Activated CD8-positive, alpha-beta T cell treated with anti-CD3 and anti-CD28 coated beads for 36 hours (primary cell): Measurements from ENCODE around the gene ACKR2. TPM values are rescaled to one million over a fixed set of nuclear protein-coding genes. Genes with fewer than 3 reads are reported as not detected.
"Not testable (repeated sequence)": the region's sequence is repeated elsewhere in the genome, so short reads cannot be mapped to it uniquely, and the experiment has no call there.

Source experiments
- ATAC-seq: fragments of 200-7000 bp; cut with Tn5 transposase; one replicate; pipeline ENCODE4 v1.10.0; 2021; ENCODE audit warnings: mild to moderate bottlenecking, moderate library complexity
- CTCF ChIA-PET: fragments of 350-600 bp; sonication (Branson Sonifier 250); formaldehyde crosslinking; loops from one replicate; lab custom pipeline; 2021; ENCODE audit warnings: antibody characterized with exemption; lab: Charles Lee
- POLR2A ChIA-PET: fragments of 350-600 bp; sonication (Branson Sonifier 250); formaldehyde crosslinking; loops from one replicate; lab custom pipeline; 2021; ENCODE audit warnings: antibody characterized with exemption; lab: Charles Lee
- DNase-seq: peaks from one replicate; pipeline ENCODE4 v3.0.0-alpha.2; 2020
- H3K27ac Mint-ChIP-seq: one replicate; pipeline ENCODE4 v1.8.0; 2021; ENCODE audit warnings: mild to moderate bottlenecking, mixed read lengths
- H3K27me3 Mint-ChIP-seq: one replicate; pipeline ENCODE4 v1.8.0; 2021; ENCODE audit warnings: mixed read lengths
- H3K36me3 Mint-ChIP-seq: one replicate; pipeline ENCODE4 v1.8.0; 2021; ENCODE audit warnings: low read depth, mixed read lengths
- H3K4me1 Mint-ChIP-seq: one replicate; pipeline ENCODE4 v1.8.0; 2021; ENCODE audit warnings: low read depth, mixed read lengths
- H3K4me3 Mint-ChIP-seq: one replicate; pipeline ENCODE4 v1.8.0; 2021; ENCODE audit warnings: mild to moderate bottlenecking, moderate library complexity, mixed read lengths
- H3K9me3 Mint-ChIP-seq: one replicate; pipeline ENCODE4 v1.8.0; 2021; ENCODE audit warnings: mixed read lengths
- intact Hi-C: fragments of 100-400 bp; cut with micrococcal nuclease; formaldehyde crosslinking; loops from one replicate; pipeline ENCODE4 v1.10.0; 2022
- total RNA-seq, 2 experiments: library from RNA; stranded (reverse); gene quantifications; one replicate each; pipeline ENCODE4 v1.2.3, GENCODE V29; 2021
- TF ChIP-seq, protein P1 (sequence below): fragments of 200-600 bp; IDR thresholded peaks from one replicate; pipeline ENCODE4 v1.8.0; 2022; ENCODE audit warnings: antibody characterized with exemption, mild to moderate bottlenecking

ACKR2 gene
- total RNA-seq, 2 experiments from 2014 or later: 1.2 to 1.4 TPM

- Mint-ChIP-seq H3K27ac (no peak overlapping the region), H3K36me3 (no peaks in the 10 kb centered on the region), H3K4me1 (peaks cover 9% of the 10 kb centered on the region), H3K9me3 (no peaks in the 10 kb centered on the region), H3K27me3 (no peaks in the 10 kb centered on the region), H3K4me3 (no peak overlapping the region)
- ChIA-PET CTCF (interaction anchor here (0.9 to 4.1 kb wide), 6 partner anchors 9 to 97 kb away, joined by 3 to 32 read pairs (median 4); partner anchors contain the start of gene HIGD1A), POLR2A (no interaction called here)
- DNase-seq (no peak), ATAC-seq (no peak)
- intact Hi-C loops: no loop called here
- TF ChIP-seq, protein P1, sequence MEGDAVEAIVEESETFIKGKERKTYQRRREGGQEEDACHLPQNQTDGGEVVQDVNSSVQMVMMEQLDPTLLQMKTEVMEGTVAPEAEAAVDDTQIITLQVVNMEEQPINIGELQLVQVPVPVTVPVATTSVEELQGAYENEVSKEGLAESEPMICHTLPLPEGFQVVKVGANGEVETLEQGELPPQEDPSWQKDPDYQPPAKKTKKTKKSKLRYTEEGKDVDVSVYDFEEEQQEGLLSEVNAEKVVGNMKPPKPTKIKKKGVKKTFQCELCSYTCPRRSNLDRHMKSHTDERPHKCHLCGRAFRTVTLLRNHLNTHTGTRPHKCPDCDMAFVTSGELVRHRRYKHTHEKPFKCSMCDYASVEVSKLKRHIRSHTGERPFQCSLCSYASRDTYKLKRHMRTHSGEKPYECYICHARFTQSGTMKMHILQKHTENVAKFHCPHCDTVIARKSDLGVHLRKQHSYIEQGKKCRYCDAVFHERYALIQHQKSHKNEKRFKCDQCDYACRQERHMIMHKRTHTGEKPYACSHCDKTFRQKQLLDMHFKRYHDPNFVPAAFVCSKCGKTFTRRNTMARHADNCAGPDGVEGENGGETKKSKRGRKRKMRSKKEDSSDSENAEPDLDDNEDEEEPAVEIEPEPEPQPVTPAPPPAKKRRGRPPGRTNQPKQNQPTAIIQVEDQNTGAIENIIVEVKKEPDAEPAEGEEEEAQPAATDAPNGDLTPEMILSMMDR: no peak
Measured at GRCh38 chr3:42877881-42878280, 68.6 kb downstream of the ACKR2 start.

GRCh38 chr3:42880183-42880582, 70.9 kb downstream of the ACKR2 start:
- no peaks in the 10 kb centered on the region for H3K9me3 Mint-ChIP-seq
- no peak for ATAC-seq
- intact Hi-C loops: loop anchor here (2.0 to 5.0 kb wide), 2 partner anchors 49 to 98 kb away; no protein-coding TSS in a partner anchor

GRCh38 chr3:42880601-42881451, 71.6 kb downstream of the ACKR2 start:
- ChIA-PET POLR2A (no interaction called here), CTCF (interaction anchor here (0.7 to 3.0 kb wide), 13 partner anchors 9 to 138 kb away, joined by 3 to 16 read pairs (median 3); partner anchors contain the start of gene HIGD1A)
- no peaks in the 10 kb centered on the region for H3K27me3 Mint-ChIP-seq
- DNase-seq (peak; percentile 95), ATAC-seq (peak; percentile 97)
- no peaks in the 10 kb centered on the region for H3K36me3 Mint-ChIP-seq
- intact Hi-C loops: loop anchor here (2.0 to 5.0 kb wide), 2 partner anchors 50 to 99 kb away; no protein-coding TSS in a partner anchor
- TF ChIP-seq, protein P1: peak; percentile 86
- H3K4me3 Mint-ChIP-seq: peak overlapping the region; percentile 81
- peak overlapping the region; percentile 90 for H3K27ac Mint-ChIP-seq
- H3K9me3 Mint-ChIP-seq: no peaks in the 10 kb centered on the region
- H3K4me1 Mint-ChIP-seq: peaks cover 14% of the 10 kb centered on the region

More at GRCh38 chr3:42880183-42880582, 70.9 kb downstream of the ACKR2 start:
- ChIA-PET POLR2A (no interaction called here), CTCF (interaction anchor here (1.0 to 4.1 kb wide), 3 partner anchors 11 to 78 kb away, joined by 3 to 32 read pairs (median 8); no protein-coding TSS in a partner anchor)
- no peaks in the 10 kb centered on the region for H3K36me3 Mint-ChIP-seq
- H3K4me3 Mint-ChIP-seq: peak overlapping the region; percentile 81
- TF ChIP-seq, protein P1: no peak
- H3K4me1 Mint-ChIP-seq: peaks cover 14% of the 10 kb centered on the region
- no peaks in the 10 kb centered on the region for H3K27me3 Mint-ChIP-seq
- DNase-seq: no peak
- peak overlapping the region; percentile 25 for H3K27ac Mint-ChIP-seq

GRCh38 chr3:42883251-42883930, 74.1 kb downstream of the ACKR2 start:
- POLR2A ChIA-PET: interaction anchor here (1.3 kb wide), 1 partner anchor 36 kb away, joined by 3 read pairs; no protein-coding TSS in a partner anchor
- ATAC-seq, H3K27ac Mint-ChIP-seq, H3K27me3 Mint-ChIP-seq, H3K9me3 Mint-ChIP-seq, H3K36me3 Mint-ChIP-seq, H3K4me3 Mint-ChIP-seq: not testable (repeated sequence)
- H3K4me1 Mint-ChIP-seq: peaks cover 14% of the 10 kb centered on the region
- CTCF ChIA-PET: interaction anchor here (1.0 to 3.0 kb wide), 3 partner anchors 42 to 78 kb away, joined by 3 to 16 read pairs (median 3); no protein-coding TSS in a partner anchor
- peak; percentile 24 for DNase-seq
- intact Hi-C loops: loop anchor here (5.0 kb wide), 1 partner anchor 101 kb away; no protein-coding TSS in a partner anchor

- no peak overlapping the region for H3K27ac Mint-ChIP-seq
- DNase-seq (no peak), ATAC-seq (no peak)
- no peaks in the 10 kb centered on the region for H3K36me3 Mint-ChIP-seq
- ChIA-PET POLR2A (interaction anchor here (1.3 kb wide), 1 partner anchor 37 kb away, joined by 3 read pairs; no protein-coding TSS in a partner anchor), CTCF (no interaction called here)
- intact Hi-C loops: loop anchor here (5.0 kb wide), 1 partner anchor 102 kb away; no protein-coding TSS in a partner anchor
- TF ChIP-seq, protein P1: no peak
- no peaks in the 10 kb centered on the region for H3K9me3 Mint-ChIP-seq
- H3K4me1 Mint-ChIP-seq: peaks cover 14% of the 10 kb centered on the region
- H3K27me3 Mint-ChIP-seq: peaks cover 9% of the 10 kb centered on the region
- H3K4me3 Mint-ChIP-seq: no peak overlapping the region
Measured at GRCh38 chr3:42884324-42884723, 75.1 kb downstream of the ACKR2 start.
